DOHH2 (cell line): ENCODE results near the gene LRRN1.

ENCODE experiments used
- H3F3A ChIP-seq: fragments of 200-600 bp; sonication (generic), shearing (Covaris generic); 2 replicates; pipeline ENCODE4 v1.6.0; 2016; ENCODE audit warnings: antibody characterized with exemption, mild to moderate bottlenecking; ENCODE audit not compliant: control insufficient read depth, insufficient read depth
- H3K27ac ChIP-seq: fragments of 200-600 bp; sonication (generic); 2 replicates; pipeline ENCODE4 v1.5.1; 2014; ENCODE audit warnings: low read depth, mild to moderate bottlenecking, low read length, moderate library complexity
- H3K27me3 ChIP-seq: fragments of 200-600 bp; sonication (generic); 2 replicates; pipeline ENCODE4 v1.6.1; 2014; ENCODE audit warnings: mild to moderate bottlenecking, low read length, mixed read lengths; ENCODE audit not compliant: control insufficient read depth
- H3K36me3 ChIP-seq: fragments of 200-600 bp; sonication (generic); 2 replicates; pipeline ENCODE4 v1.6.1; 2014; ENCODE audit warnings: mild to moderate bottlenecking, low read length, moderate library complexity, mixed read lengths; ENCODE audit not compliant: control insufficient read depth
- H3K4me1 ChIP-seq: fragments of 200-600 bp; sonication (generic); 2 replicates; pipeline ENCODE4 v1.6.1; 2014; ENCODE audit warnings: mild to moderate bottlenecking, low read length, mixed read lengths; ENCODE audit not compliant: control insufficient read depth
- H3K4me2 ChIP-seq: fragments of 200-600 bp; sonication (generic); 2 replicates; pipeline ENCODE4 v1.6.0; 2014; ENCODE audit warnings: mild to moderate bottlenecking, low read length, moderate library complexity
- H3K4me3 ChIP-seq: fragments of 200-600 bp; sonication (generic); 2 replicates; pipeline ENCODE4 v1.5.1; 2014; ENCODE audit warnings: mild to moderate bottlenecking, low read length, mixed read lengths
- H3K79me2 ChIP-seq: fragments of 200-600 bp; sonication (generic); 2 replicates; pipeline ENCODE4 v1.6.1; 2014; ENCODE audit warnings: mild to moderate bottlenecking, low read length, mixed read lengths; ENCODE audit not compliant: control insufficient read depth
- H3K9me2 ChIP-seq: fragments of 200-600 bp; sonication (generic); replicated peaks from 2 replicates; pipeline ENCODE4 v1.6.1; 2014; ENCODE audit warnings: mild to moderate bottlenecking, low read length, mixed read lengths; ENCODE audit not compliant: control insufficient read depth
- H3K9me3 ChIP-seq: fragments of 200-600 bp; sonication (generic); 2 replicates; pipeline ENCODE4 v1.6.1; 2014; ENCODE audit warnings: antibody characterized with exemption, low read length, mixed read lengths; ENCODE audit not compliant: control insufficient read depth, insufficient read depth
- H4K20me1 ChIP-seq: fragments of 200-600 bp; sonication (generic); 2 replicates; pipeline ENCODE4 v1.6.0; 2014; ENCODE audit warnings: low read depth, mild to moderate bottlenecking, antibody characterized with exemption, low read length, moderate library complexity; ENCODE audit not compliant: control insufficient read depth, insufficient read depth
- EZH2phosphoT487 ChIP-seq: fragments of 200-600 bp; sonication (generic); IDR thresholded peaks from 2 replicates; pipeline ENCODE4 v1.6.1; 2017; ENCODE audit warnings: borderline replicate concordance, mild to moderate bottlenecking, antibody characterized with exemption, low read length, moderate library complexity, mixed read lengths
- TF ChIP-seq, protein P1 (sequence below): fragments of 200-600 bp; sonication (generic); IDR thresholded peaks from one replicate; pipeline ENCODE4 v1.5.1; 2014; ENCODE audit warnings: antibody characterized with exemption, mild to moderate bottlenecking, low read depth, low read length; ENCODE audit not compliant: poor library complexity, severe bottlenecking

LRRN1 gene

GRCh38 chr3:3778641-3779270, 20.5 kb upstream of the LRRN1 start:
- H3K36me3 ChIP-seq, result no peaks in the 10 kb centered on the region
- H3K4me3 ChIP-seq, result no peak overlapping the region
- H3K9me3 ChIP-seq, result no peaks in the 10 kb centered on the region
- H3K4me1 ChIP-seq, result no peaks in the 10 kb centered on the region
- H4K20me1 ChIP-seq, result no peaks in the 10 kb centered on the region
- no peak overlapping the region for H3K27ac ChIP-seq
- no peak overlapping the region for H3K4me2 ChIP-seq
- H3K79me2 ChIP-seq, result no peaks in the 10 kb centered on the region
- no peaks in the 10 kb centered on the region for H3K9me2 ChIP-seq
- no peaks in the 10 kb centered on the region for H3K27me3 ChIP-seq
- TF ChIP-seq, protein P1, sequence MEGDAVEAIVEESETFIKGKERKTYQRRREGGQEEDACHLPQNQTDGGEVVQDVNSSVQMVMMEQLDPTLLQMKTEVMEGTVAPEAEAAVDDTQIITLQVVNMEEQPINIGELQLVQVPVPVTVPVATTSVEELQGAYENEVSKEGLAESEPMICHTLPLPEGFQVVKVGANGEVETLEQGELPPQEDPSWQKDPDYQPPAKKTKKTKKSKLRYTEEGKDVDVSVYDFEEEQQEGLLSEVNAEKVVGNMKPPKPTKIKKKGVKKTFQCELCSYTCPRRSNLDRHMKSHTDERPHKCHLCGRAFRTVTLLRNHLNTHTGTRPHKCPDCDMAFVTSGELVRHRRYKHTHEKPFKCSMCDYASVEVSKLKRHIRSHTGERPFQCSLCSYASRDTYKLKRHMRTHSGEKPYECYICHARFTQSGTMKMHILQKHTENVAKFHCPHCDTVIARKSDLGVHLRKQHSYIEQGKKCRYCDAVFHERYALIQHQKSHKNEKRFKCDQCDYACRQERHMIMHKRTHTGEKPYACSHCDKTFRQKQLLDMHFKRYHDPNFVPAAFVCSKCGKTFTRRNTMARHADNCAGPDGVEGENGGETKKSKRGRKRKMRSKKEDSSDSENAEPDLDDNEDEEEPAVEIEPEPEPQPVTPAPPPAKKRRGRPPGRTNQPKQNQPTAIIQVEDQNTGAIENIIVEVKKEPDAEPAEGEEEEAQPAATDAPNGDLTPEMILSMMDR, result no peak
- TF ChIP-seq EZH2phosphoT487, result no peak
- H3F3A ChIP-seq, result no peaks in the 10 kb centered on the region

GRCh38 chr3:3782457-3782856, 16.8 kb upstream of the LRRN1 start:
- Histone ChIP-seq H3K9me2 (no peaks in the 10 kb centered on the region), H3K4me3 (no peak overlapping the region), H3K79me2 (no peaks in the 10 kb centered on the region), H3K27me3 (no peaks in the 10 kb centered on the region), H3K4me1 (no peaks in the 10 kb centered on the region), H3F3A (no peaks in the 10 kb centered on the region), H3K27ac (no peak overlapping the region), H4K20me1 (no peaks in the 10 kb centered on the region), H3K36me3 (no peaks in the 10 kb centered on the region), H3K9me3 (no peaks in the 10 kb centered on the region), H3K4me2 (no peak overlapping the region)
- TF ChIP-seq EZH2phosphoT487, result no peak
- TF ChIP-seq, protein P1, result no peak

DNA sequence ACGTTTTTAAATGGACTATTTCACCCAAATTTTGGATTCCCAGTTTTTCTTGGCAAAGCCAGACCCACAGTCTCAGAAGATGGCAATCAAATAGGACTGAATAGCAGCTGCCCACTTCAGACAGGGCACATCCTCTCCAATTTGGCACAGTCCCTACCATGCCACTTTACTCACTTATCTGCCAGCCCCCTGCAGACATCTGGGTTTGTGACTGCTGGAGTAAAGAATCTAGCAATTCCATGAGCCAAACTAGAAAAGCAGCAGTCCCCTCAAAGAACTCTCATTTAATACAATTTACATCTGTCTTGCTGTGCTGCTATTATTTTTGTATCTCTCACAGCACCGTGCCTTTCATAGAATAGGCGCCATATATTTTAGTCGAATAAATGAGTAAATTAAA, 16.0 kb upstream of the LRRN1 start:
- TF ChIP-seq, protein P1, result no peak
- TF ChIP-seq EZH2phosphoT487, result no peak
- no peak overlapping the region for H3K27ac ChIP-seq

More for the DNA sequence above, 16.0 kb upstream of the LRRN1 start:
- Histone ChIP-seq H3K4me3 (no peak overlapping the region), H3K27me3 (no peaks in the 10 kb centered on the region), H3K9me2 (no peaks in the 10 kb centered on the region), H3F3A (no peaks in the 10 kb centered on the region), H3K4me1 (no peaks in the 10 kb centered on the region), H3K36me3 (no peaks in the 10 kb centered on the region), H4K20me1 (no peaks in the 10 kb centered on the region), H3K9me3 (no peaks in the 10 kb centered on the region), H3K4me2 (no peak overlapping the region), H3K79me2 (no peaks in the 10 kb centered on the region)
